Body of pancreas (tissue), 4 donors: ENCODE results near the gene CA5A. TPM values are rescaled to one million over a fixed set of nuclear protein-coding genes. Genes with fewer than 3 reads are reported as not detected.

Experiments
- ATAC-seq: fragments of 150-250 bp; one replicate; pipeline ENCODE4 v1.9.1; 2016
- DNase-seq, 4 donors: peaks; one replicate each; pipeline ENCODE4 v3.0.0-alpha.2; 2019
- H3K27ac ChIP-seq, 4 donors: fragments of 200-600 bp; sonication (generic); 1 replicate in 3 of 4; 2 replicates in 1 of 4; pipeline versions ENCODE4 v1.5.1 to v1.6.1; 2016 to 2019; ENCODE audit warnings: mild to moderate bottlenecking in 1 of 4, mixed read lengths in 1 of 4, moderate library complexity in 1 of 4
- H3K27me3 ChIP-seq, 2 donors: fragments of 200-600 bp; sonication (generic); one replicate each; pipeline ENCODE4 v1.6.0; 2016; ENCODE audit warnings: mild to moderate bottlenecking in 1 of 2
- H3K36me3 ChIP-seq, 2 donors: fragments of 200-600 bp; sonication (generic); replicated peaks in 1 of 2; 2 replicates each; pipeline ENCODE4 v1.5.1; 2016; ENCODE audit warnings: low read depth in 2 of 2; ENCODE audit not compliant: insufficient read depth in 1 of 2
- H3K4me1 ChIP-seq: fragments of 200-600 bp; sonication (generic); one replicate; pipeline ENCODE4 v1.6.0; 2016
- H3K4me3 ChIP-seq, 2 donors: fragments of 200-600 bp; sonication (generic); 1 replicate in 1 of 2; 2 replicates in 1 of 2; pipeline ENCODE4 v1.5.1; 2016 to 2019
- H3K9me3 ChIP-seq, 3 donors: fragments of 200-600 bp; sonication (generic); 1 replicate in 2 of 3; 2 replicates in 1 of 3; pipeline ENCODE4 v1.5.1; 2016
- CTCF ChIP-seq, 7 experiments: fragments of 450-650 bp in 4 of 7; fragments of 200-600 bp in 3 of 7; sonication (generic) in 3 of 7; IDR thresholded peaks; one replicate each; pipeline ENCODE4 v1.5.1; 2016 to 2019; ENCODE audit warnings: antibody characterized with exemption in 7 of 7
- POLR2A ChIP-seq, 3 donors: fragments of 450-650 bp; IDR thresholded peaks; one replicate each; pipeline ENCODE4 v1.6.1; 2016; ENCODE audit warnings: antibody characterized with exemption in 3 of 3, mild to moderate bottlenecking in 2 of 3
- WGBS, 2 donors: methylation state at CpG; one replicate each; pipeline ENCODE4 v1.1.5; 2017; 5-methylcytosine and 5-hydroxymethylcytosine counted together
- intact Hi-C: fragments of 100-400 bp; cut with DNase I; formaldehyde crosslinking; loops from one replicate; pipeline ENCODE4 v1.15.1; 2023
- total RNA-seq, 2 donors: library from RNA; depleted of rRNA; stranded (reverse); fragments of >200 nt; gene quantifications; one replicate each; pipeline ENCODE4 v1.1.0, GENCODE V29; 2016

The CA5A gene
- total RNA-seq, 2 donors from 2014 or later: not detected

GRCh38 chr16:87956098-87956364 is 19.7 kb upstream of the CA5A start:
- Histone ChIP-seq H3K36me3 (no peaks in the 10 kb centered on the region), H3K27me3 (no peaks in the 10 kb centered on the region), H3K27ac (peak overlapping the region in 1 of 4 donors; percentile 94), H3K9me3 (no peaks in the 10 kb centered on the region), H3K4me1 (peaks cover 32% of the 10 kb centered on the region), H3K4me3 (no peak overlapping the region)
- TF ChIP-seq CTCF (IDR thresholded peaks at IDR 0.05): no peak
- no peak for TF ChIP-seq POLR2A (IDR thresholded peaks at IDR 0.05)
- DNase-seq: no peak
- WGBS, 2 donors: 58 to 64% methylated on average over 3 of the region's 3 CpGs
- intact Hi-C loops: no loop called here
- ATAC-seq: no peak

DNA sequence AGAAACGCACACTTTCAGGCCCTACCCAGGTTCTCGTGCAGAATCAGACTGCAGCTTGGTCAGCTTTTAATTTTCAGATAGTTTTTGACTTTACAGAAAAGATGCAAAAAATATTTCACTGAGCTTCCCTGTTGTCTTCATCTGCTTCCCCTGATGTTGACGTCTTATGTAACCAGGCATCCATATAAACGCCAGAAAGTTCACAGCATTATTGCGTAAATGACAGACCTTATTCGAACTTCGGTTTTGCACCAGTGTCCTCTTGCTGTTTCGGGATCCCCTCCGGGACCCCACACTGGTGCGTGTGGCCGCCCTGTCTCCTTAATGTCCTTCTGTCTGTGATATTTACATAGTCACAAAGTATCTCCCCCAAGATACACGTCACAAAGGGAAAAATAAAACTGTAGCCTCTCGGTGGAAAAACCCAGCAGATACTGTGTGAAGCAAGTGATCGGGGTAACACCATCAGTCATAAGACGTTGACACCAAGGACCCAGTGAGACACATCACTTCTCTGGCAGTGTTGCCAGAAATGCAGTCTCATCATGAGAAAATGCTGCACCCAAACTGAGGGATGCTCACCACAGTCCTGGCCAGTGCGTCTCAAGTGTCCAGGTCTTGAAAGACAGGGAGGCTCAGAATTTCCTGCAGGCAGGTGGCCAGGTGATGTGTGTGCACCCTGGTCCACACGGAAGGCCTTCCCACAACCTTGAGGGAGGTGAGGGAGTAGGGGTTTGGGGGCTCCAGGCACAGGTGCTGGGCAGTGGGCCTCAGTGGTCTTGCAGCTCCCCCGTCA is 19.2 kb upstream of the CA5A start:
- H3K27ac ChIP-seq: peak overlapping the region in 3 of 4 donors; percentile 66 to 94 (median 73)
- intact Hi-C loops: no loop called here
- no peaks in the 10 kb centered on the region for H3K27me3 ChIP-seq
- peaks cover 32% of the 10 kb centered on the region for H3K4me1 ChIP-seq
- no peaks in the 10 kb centered on the region for H3K36me3 ChIP-seq
- ATAC-seq: no peak
- no peaks in the 10 kb centered on the region for H3K9me3 ChIP-seq
- 76 to 86% methylated on average over 18 of the region's 18 CpGs for WGBS, 2 donors
- no peak for DNase-seq
- no peak overlapping the region for H3K4me3 ChIP-seq
- no peak for TF ChIP-seq POLR2A (IDR thresholded peaks at IDR 0.05)

DNA sequence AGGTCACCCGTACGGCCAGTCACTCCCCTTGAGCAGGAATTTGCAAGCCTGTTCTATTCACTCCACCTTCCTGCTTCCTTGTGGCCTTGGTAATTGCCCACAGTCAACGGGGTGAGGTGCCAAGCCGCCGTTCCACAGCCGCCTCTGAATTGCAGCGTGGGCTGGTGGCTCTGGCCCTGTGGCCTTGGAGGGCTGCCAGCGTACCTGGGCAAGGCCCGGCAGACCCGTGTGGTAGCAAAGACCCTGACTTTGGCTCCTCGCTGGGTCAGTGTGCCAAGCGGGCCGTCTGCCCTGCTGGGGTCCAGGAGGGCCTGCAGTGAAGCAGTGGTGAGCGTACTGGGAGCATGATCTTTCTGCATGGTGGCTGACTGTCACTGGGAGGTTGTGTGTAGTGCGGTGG is 18.5 kb upstream of the CA5A start:
- no peaks in the 10 kb centered on the region for H3K36me3 ChIP-seq
- peak; percentile 40 to 68 (median 60) for DNase-seq
- no peak for ATAC-seq
- no peak overlapping the region for H3K4me3 ChIP-seq
- H3K4me1 ChIP-seq: peaks cover 36% of the 10 kb centered on the region
- WGBS, 2 donors: 21 to 34% methylated on average over 2 to 15 of the region's 15 CpGs
- H3K27ac ChIP-seq: peak overlapping the region in 3 of 4 donors; percentile 66 to 94 (median 73)
- intact Hi-C loops: no loop called here
- no peaks in the 10 kb centered on the region for H3K9me3 ChIP-seq
- TF ChIP-seq POLR2A (IDR thresholded peaks at IDR 0.05): no peak
- no peak for TF ChIP-seq CTCF (IDR thresholded peaks at IDR 0.05)
- H3K27me3 ChIP-seq: no peaks in the 10 kb centered on the region

GRCh38 chr16:87954361-87954760 is 18.0 kb upstream of the CA5A start:
- WGBS, 2 donors: 58 to 73% methylated on average over 14 of the region's 14 CpGs
- no peak for ATAC-seq
- TF ChIP-seq CTCF (IDR thresholded peaks at IDR 0.05) (no peak), POLR2A (IDR thresholded peaks at IDR 0.05) (no peak)
- intact Hi-C loops: no loop called here
- peaks cover 36% of the 10 kb centered on the region for H3K4me1 ChIP-seq
- no peaks in the 10 kb centered on the region for H3K36me3 ChIP-seq
- H3K27me3 ChIP-seq: no peaks in the 10 kb centered on the region
- peak overlapping the region in 3 of 4 donors; percentile 66 to 94 (median 73) for H3K27ac ChIP-seq
- DNase-seq: peak in 1 of 4 donors; percentile 58
- no peaks in the 10 kb centered on the region for H3K9me3 ChIP-seq
- H3K4me3 ChIP-seq: no peak overlapping the region

GRCh38 chr16:87953308-87954215 is 17.2 kb upstream of the CA5A start:
- Histone ChIP-seq H3K9me3 (no peaks in the 10 kb centered on the region), H3K4me3 (no peak overlapping the region), H3K27me3 (no peaks in the 10 kb centered on the region), H3K4me1 (peaks cover 36% of the 10 kb centered on the region), H3K36me3 (no peaks in the 10 kb centered on the region), H3K27ac (peak overlapping the region in 3 of 4 donors; percentile 66 to 94 (median 73))
- TF ChIP-seq CTCF (IDR thresholded peaks at IDR 0.05) (no peak), POLR2A (IDR thresholded peaks at IDR 0.05) (peak in 2 of 3 donors; percentile 5 to 51)
- intact Hi-C loops: no loop called here
- DNase-seq: no peak
- 62 to 63% methylated on average over 14 to 15 of the region's 15 CpGs for WGBS, 2 donors
- ATAC-seq: no peak
